Fibroblast of lung (primary cell): ENCODE results near the gene ELP4. TPM values are rescaled to one million over a fixed set of nuclear protein-coding genes. Genes with fewer than 3 reads are reported as not detected.

Experiments used
- DNase-seq, 2 donors: peaks; one replicate each; pipeline versions ENCODE4 v3.0.0 to v3.0.0-alpha.2; 2010; ENCODE audit warnings: low read depth in 2 of 2
- H2AFZ ChIP-seq: 2 replicates; pipeline ENCODE4 v1.5.1; 2012; ENCODE audit warnings: low read length, control low read depth, inconsistent platforms
- H3K27ac ChIP-seq: 2 replicates; pipeline ENCODE4 v1.5.1; 2011; ENCODE audit warnings: low read length, control low read depth; ENCODE audit not compliant: insufficient read depth
- H3K27me3 ChIP-seq: 2 replicates; pipeline ENCODE4 v1.5.1; 2011; ENCODE audit warnings: mild to moderate bottlenecking, low read length; ENCODE audit not compliant: control insufficient read depth, insufficient read depth
- H3K36me3 ChIP-seq: 2 replicates; pipeline ENCODE4 v1.5.1; 2011; ENCODE audit warnings: low read length; ENCODE audit not compliant: control insufficient read depth, insufficient read depth
- H3K4me1 ChIP-seq: 2 replicates; pipeline ENCODE4 v1.5.1; 2011; ENCODE audit warnings: low read length; ENCODE audit not compliant: control insufficient read depth, insufficient read depth; ENCODE audit errors: extremely low read depth
- H3K4me2 ChIP-seq: 2 replicates; pipeline ENCODE4 v1.5.1; 2011; ENCODE audit warnings: low read length, control low read depth; ENCODE audit not compliant: insufficient read depth; ENCODE audit errors: extremely low read depth
- H3K4me3 ChIP-seq, 4 experiments: fragments of 200-600 bp in 1 of 4; sonication (generic) in 1 of 4; replicated peaks in 1 of 4; 2 replicates each; pipeline ENCODE4 v1.5.1; 2011 to 2016; ENCODE audit warnings: low read length in 4 of 4, low read depth in 3 of 4, mild to moderate bottlenecking in 3 of 4, control low read depth in 2 of 4, inconsistent platforms in 1 of 4, mixed read lengths in 1 of 4; ENCODE audit not compliant: insufficient read depth in 1 of 4; ENCODE audit errors: control extremely low read depth in 1 of 4
- H3K79me2 ChIP-seq: 2 replicates; pipeline ENCODE4 v1.5.1; 2012; ENCODE audit warnings: mild to moderate bottlenecking, low read length, inconsistent platforms; ENCODE audit not compliant: control insufficient read depth, insufficient read depth
- H3K9ac ChIP-seq: 2 replicates; pipeline ENCODE4 v1.5.1; 2011; ENCODE audit warnings: mild to moderate bottlenecking, low read length, control low read depth; ENCODE audit not compliant: insufficient read depth
- H3K9me3 ChIP-seq: 2 replicates; pipeline ENCODE4 v1.5.1; 2012; ENCODE audit warnings: low read depth, low read length; ENCODE audit not compliant: control insufficient read depth, insufficient read depth
- H4K20me1 ChIP-seq: 2 replicates; pipeline ENCODE4 v1.5.1; 2011; ENCODE audit warnings: low read length; ENCODE audit not compliant: control insufficient read depth, insufficient read depth; ENCODE audit errors: extremely low read depth
- CTCF ChIP-seq, 2 donors: IDR thresholded peaks in 1 of 2; conservative IDR thresholded peaks in 1 of 2; 1 replicate in 1 of 2; 2 replicates in 1 of 2; pipeline ENCODE4 v1.5.1; 2011 to 2012; ENCODE audit warnings: low read length in 2 of 2, control low read depth in 1 of 2, inconsistent platforms in 1 of 2, low read depth in 1 of 2, mild to moderate bottlenecking in 1 of 2
- EZH2 ChIP-seq: IDR thresholded peaks from 2 replicates; pipeline ENCODE4 v1.5.1; 2012; ENCODE audit warnings: low read length, control low read depth, mild to moderate bottlenecking; ENCODE audit errors: missing control alignments
- polyA plus RNA-seq, 2 donors: library from polyadenylated mRNA; depleted of rRNA in 1 of 2; stranded (reverse) in 1 of 2; unstranded in 1 of 2; fragments of >200 nt; gene quantifications; 2 replicates each; pipeline ENCODE4 v1.2.1, GENCODE V29; 2011 to 2012; ENCODE audit warnings: missing spikeins in 1 of 2
- total RNA-seq: library from RNA; depleted of rRNA; stranded (reverse); fragments of >200 nt; gene quantifications from 2 replicates; pipeline ENCODE4 v1.2.1, GENCODE V29; 2014

The ELP4 gene
- total and polyA plus RNA-seq, 2 donors (not counting 1 experiment from before 2014, with no cell fraction given): 11.7 to 13.1 TPM

- TF ChIP-seq CTCF (conservative IDR thresholded peaks at IDR 0.05 in 1 of 2, IDR thresholded peaks at IDR 0.05 in 1 of 2; ENCODE audit: low read depth in 1 of 2, low read length in 2 of 2): no peak
- no peak for TF ChIP-seq EZH2
- Histone ChIP-seq H3K4me2 (no peak overlapping the region), H3K4me3 (no peak overlapping the region), H2AFZ (no peak overlapping the region), H3K27ac (no peak overlapping the region), H4K20me1 (no peaks in the 10 kb centered on the region), H3K9ac (no peak overlapping the region), H3K4me1 (no peaks in the 10 kb centered on the region), H3K27me3 (no peaks in the 10 kb centered on the region), H3K36me3 (no peaks in the 10 kb centered on the region), H3K79me2 (no peaks in the 10 kb centered on the region), H3K9me3 (no peaks in the 10 kb centered on the region)
- no peak for DNase-seq
These were observed 238.0 kb downstream of the ELP4 start for GRCh38 chr11:31747581-31747980.

GRCh38 chr11:31757260-31757835, 247.8 kb downstream of the ELP4 start:
- Histone ChIP-seq H3K79me2 (no peaks in the 10 kb centered on the region), H3K36me3 (no peaks in the 10 kb centered on the region), H3K9ac (no peak overlapping the region), H2AFZ (no peak overlapping the region), H3K27me3 (no peaks in the 10 kb centered on the region), H3K4me3 (no peak overlapping the region), H3K4me1 (no peaks in the 10 kb centered on the region), H3K4me2 (no peak overlapping the region), H4K20me1 (no peaks in the 10 kb centered on the region), H3K27ac (no peak overlapping the region), H3K9me3 (no peaks in the 10 kb centered on the region)
- TF ChIP-seq EZH2 (no peak), CTCF (conservative IDR thresholded peaks at IDR 0.05 in 1 of 2, IDR thresholded peaks at IDR 0.05 in 1 of 2; ENCODE audit: low read depth in 1 of 2, low read length in 2 of 2) (no peak)
- DNase-seq: peak in 1 of 2 donors; percentile 11

- Histone ChIP-seq H3K79me2 (no peaks in the 10 kb centered on the region), H2AFZ (no peak overlapping the region), H3K36me3 (no peaks in the 10 kb centered on the region), H3K27me3 (no peaks in the 10 kb centered on the region), H3K4me3 (no peak overlapping the region), H3K9ac (no peak overlapping the region), H3K9me3 (no peaks in the 10 kb centered on the region), H3K4me2 (no peak overlapping the region), H4K20me1 (no peaks in the 10 kb centered on the region), H3K4me1 (no peaks in the 10 kb centered on the region), H3K27ac (no peak overlapping the region)
- DNase-seq: no peak
- TF ChIP-seq CTCF (conservative IDR thresholded peaks at IDR 0.05 in 1 of 2, IDR thresholded peaks at IDR 0.05 in 1 of 2; ENCODE audit: low read depth in 1 of 2, low read length in 2 of 2): no peak
- no peak for TF ChIP-seq EZH2
These were observed 252.1 kb downstream of the ELP4 start for GRCh38 chr11:31761636-31762035.
